NOMO-1 treated with dmso at 0.1 percent for 144 hours (cell line): ENCODE results near the gene BUB1B.
"Not testable (repeated sequence)": the region's sequence is repeated elsewhere in the genome, so short reads cannot be mapped to it uniquely, and the experiment has no call there.

ENCODE experiments used
- DNase-seq: peaks from one replicate; lab custom pipeline; 2025; ENCODE audit not compliant: unreplicated experiment; lab: John Stamatoyannopoulos, UW

Gene BUB1B

GRCh38 chr15:40135846-40136450, 24.9 kb upstream of the BUB1B start:
- DNase-seq: not testable (repeated sequence)

GRCh38 chr15:40136470-40137302, 24.2 kb upstream of the BUB1B start:
- no peak for DNase-seq

- DNase-seq: no peak
Measured at GRCh38 chr15:40137303-40138200, 23.3 kb upstream of the BUB1B start.

DNA sequence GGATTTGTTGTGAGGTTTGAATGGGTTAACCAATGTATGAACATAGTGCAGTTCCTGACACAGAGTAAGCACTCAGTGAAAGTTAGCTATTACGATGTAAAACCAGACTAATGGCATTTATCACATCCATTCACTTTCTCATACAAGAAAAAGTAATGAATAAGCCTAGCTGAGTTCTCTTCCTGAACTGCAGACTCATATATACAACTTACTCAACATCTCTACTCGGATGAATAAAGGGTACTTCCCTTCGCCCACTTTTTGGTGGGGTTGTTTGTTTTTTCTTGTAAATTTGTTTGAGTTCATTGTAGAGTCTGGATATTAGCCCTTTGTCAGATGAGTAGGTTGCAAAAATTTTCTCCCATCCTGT, 22.7 kb upstream of the BUB1B start:
- DNase-seq: not testable (repeated sequence)

GRCh38 chr15:40142428-40142827, 18.4 kb upstream of the BUB1B start:
- no peak for DNase-seq

DNA sequence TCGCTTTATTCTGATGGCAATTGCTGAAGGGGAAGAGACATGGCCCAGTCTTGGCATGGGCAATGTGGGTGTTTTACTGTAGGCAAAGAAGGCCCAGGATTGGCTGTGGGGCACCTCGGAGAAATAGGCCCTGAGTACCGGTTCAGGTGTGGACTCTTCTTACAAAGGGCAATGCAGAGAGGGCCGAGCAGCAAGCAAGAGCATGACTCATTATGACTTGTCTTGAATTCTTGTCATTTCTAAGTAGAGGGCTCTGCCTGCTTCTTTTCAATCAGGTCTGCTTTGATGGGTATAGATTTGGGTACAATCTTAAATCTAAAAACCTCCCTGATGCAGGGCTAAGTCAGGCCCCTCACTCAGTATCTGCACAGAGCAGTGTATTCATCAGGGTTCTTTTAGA, 14.8 kb upstream of the BUB1B start:
- DNase-seq: no peak

DNA sequence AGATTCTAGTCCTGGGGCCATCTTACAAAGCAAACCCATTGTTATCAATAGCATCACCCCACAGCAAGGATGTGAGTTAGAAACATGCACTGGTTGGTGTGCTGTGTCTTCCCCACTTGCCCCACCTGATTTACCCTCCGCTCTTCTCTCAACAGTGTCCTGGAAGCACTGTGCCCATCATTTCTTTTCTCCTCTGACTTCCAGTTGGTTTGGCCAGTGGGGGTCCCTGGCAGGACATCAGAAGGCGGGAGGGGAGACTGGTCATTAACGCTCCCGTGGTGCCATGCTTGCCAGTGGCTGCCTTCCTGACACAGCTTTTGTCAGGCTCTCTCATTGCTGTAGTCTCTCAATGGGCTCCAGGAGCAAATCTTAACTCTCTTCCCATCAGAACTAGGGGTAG, 11.5 kb upstream of the BUB1B start:
- DNase-seq: no peak

DNA sequence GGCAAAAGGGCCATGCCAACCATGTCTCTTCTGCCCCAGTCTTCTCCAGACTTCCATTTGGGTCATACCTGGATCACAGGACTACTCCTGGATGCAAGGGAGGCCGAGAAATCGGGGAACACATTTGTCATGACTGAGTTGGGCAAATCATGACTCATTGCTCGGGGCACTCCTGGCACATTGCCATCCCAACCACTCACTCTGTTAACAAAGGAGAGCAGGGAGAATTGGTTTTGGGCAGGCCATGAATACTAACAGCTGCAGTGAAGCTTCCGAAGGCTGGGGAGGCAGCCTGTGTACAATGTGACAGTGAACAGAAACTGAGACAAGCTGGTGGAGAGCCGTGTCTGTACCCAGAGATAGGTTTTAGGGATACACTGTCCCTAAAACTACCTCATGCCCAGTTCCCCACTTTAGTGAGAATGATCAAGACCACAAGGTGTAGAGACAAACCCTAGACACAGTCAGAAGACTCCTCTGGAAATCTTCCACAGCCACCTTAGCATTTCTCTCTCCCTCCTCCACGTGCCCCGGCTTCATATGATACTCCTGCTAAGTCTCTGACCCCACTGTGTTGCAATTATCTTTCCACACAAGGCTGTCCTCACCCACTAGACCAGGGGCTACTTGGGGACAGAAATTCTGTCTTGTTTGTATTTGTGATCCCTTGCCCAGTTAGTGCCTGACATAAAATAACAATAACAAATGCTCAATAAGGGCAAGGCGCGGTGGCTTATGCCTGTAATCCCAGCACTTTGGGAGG, 10.5 kb upstream of the BUB1B start:
- DNase-seq: no peak

DNA sequence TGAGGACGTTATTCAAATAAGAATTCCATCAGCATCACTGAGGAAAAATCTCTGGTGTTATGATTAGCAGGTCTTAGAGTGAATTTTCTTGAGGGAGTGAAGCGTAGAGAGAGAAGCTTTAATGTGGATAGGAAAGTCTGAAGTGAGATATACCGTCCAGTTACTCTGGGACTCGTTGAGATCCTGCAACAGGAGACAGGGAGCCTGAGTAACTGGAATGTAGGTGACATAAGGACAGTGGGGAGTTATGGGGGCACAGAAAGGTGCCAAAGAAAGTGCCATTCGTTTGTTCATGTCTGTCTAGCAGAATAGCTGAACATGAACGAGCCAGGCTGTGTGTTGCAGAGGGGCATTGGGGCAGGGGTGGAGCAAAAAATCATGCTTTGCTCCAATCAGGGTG, 9.4 kb upstream of the BUB1B start:
- DNase-seq: no peak

- DNase-seq: no peak
Measured at GRCh38 chr15:40151991-40152390, 8.9 kb upstream of the BUB1B start.

DNA sequence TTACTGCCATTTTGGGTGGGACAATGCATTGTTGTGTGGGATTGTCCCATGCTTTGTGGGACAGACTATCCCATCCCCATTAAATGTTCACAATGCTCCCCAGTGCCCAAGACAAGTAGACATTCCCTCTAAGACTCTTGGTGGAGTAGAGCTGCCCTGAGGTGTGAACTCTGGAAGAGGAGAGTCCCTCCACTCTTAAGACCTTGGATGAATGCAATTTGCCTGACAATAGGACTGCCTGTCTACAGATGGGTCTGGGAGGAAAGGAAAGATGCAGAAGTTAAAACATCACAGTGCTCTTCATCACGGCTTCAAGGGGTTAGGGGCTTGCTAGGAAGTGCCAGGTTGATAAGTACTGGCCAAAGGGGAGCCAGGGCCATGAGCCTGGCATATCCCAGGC, 6.0 kb upstream of the BUB1B start:
- not testable (repeated sequence) for DNase-seq

DNA sequence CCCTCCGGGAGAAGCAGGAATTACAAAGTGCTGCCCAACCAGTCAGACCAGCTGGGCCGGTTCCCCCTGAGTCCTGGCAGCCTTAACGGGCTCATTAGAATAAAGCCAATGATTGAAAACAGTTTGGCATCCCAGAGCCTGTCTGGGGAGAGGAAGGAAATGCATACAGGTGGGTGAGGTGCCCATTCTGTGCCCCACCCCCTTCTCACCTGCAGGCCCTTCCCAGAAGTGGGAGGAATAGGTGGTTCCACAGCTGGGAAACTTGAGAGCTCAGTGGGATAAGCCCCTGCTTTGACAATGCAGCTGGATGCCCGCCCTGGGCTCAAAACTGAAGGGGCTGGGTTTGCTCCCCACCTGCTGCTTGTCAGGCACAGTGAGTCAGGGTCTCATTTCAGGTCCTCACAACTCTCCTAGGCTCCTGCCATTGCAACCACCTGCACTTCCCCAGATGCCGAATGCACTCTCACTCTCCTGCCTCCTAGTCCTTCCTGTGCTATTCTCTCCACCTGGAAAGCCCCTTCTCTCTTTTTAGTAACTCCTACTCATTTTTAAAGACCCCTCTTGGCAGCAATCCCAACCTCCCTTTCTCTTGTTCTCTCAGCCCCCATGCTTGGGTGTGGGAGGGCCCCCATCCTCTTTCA, 5.5 kb upstream of the BUB1B start:
- no peak for DNase-seq

GRCh38 chr15:40157778-40158447, 3.0 kb upstream of the BUB1B start:
- DNase-seq: no peak

GRCh38 chr15:40160021-40160420, 848 bp upstream of the BUB1B start:
- DNase-seq: no peak

DNA sequence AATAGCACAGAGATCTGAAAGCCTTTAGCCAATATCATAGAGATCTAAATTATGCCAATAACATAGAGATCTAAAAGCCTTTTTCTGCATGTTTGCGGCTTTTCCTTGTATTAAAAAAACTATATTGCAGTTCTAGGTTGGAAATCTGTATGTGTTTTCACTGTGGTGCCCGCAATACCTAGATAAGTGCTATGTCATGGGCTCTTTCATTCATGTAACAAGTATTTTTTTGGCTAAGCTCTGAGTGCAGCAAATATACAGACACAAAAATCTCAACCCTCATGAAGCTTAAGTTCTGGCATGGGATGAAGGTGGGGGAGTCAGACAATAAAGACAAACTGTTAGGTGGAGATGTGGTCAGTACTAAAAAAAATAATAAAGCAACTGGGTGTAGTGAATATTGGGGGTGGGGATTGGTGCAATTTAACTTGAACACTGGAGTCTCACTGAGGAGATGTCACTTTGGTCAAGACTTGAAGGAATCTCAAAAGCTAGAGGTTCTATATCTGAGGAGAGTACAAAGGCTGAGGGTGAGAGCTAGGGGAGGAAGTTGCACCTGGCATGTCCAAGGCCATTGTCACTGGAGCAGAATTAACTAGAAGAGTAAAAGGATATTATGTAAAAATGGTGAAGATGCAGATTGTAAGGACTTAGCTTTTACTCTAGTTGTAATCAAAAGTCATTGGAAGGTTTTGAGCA, 973 bp downstream of the BUB1B start:
- no peak for DNase-seq

GRCh38 chr15:40162552-40162951, 1.7 kb downstream of the BUB1B start:
- DNase-seq: no peak

DNA sequence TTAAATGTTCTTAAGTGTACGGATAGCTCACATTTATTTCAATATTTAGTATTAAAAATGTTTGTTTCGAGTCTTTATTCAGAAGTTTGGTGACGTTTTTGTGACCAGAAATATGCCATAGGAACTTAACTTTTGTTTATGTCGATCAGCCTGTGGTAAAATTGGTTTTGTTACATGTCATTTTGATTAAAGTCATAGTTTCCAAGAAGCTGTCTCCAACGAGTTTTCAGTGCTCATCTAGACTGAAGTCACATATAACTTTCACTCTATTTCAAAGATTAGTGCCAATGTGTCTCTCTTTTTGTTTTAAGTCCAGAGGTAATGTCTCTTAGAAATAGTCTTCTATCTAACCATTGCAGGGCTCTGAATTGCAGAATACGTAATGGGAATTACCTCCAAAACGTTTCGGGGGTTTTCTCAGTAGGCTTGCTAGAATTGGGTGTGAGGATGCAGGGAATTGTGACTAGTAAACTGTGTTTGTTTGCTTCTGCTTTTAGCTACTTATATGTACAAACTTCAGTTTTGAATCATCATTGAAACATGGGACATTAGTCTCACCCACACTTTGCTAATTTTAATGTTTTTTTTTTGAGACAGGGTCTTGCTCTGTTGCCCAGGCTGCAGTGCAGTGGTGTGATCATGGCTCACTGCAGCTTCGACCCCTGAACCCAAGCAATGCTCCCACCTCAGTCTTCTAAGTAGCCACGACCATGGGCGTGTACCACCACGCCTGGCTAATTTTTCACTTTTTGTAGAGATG, 3.0 kb downstream of the BUB1B start:
- no peak for DNase-seq

- not testable (repeated sequence) for DNase-seq
Measured at GRCh38 chr15:40167374-40167773, 6.5 kb downstream of the BUB1B start.

GRCh38 chr15:40175160-40175559, 14.3 kb downstream of the BUB1B start:
- DNase-seq: no peak
